Neuronal stem cell (in vitro differentiated cells): ENCODE data around the gene GPC1.
A peak's percentile ranks its signal among the peaks of the same experiment; 100 is the strongest.

Experiments used
- DNase-seq: peaks from one replicate; pipeline ENCODE4 v3.0.0-alpha.2; 2013; ENCODE audit warnings: low spot score
- H2AFZ ChIP-seq: one replicate; pipeline ENCODE4 v1.6.1; 2013; ENCODE audit warnings: mild to moderate bottlenecking, low read length, inconsistent platforms
- H2AK5ac ChIP-seq: 2 replicates; pipeline ENCODE4 v1.6.1; 2013; ENCODE audit warnings: low read depth, mild to moderate bottlenecking, inconsistent platforms, low read length, moderate library complexity, mixed read lengths
- H2BK120ac ChIP-seq: 2 replicates; pipeline ENCODE4 v1.6.1; 2013; ENCODE audit warnings: low read depth, mild to moderate bottlenecking, inconsistent platforms, low read length, moderate library complexity, mixed read lengths
- H2BK12ac ChIP-seq: one replicate; pipeline ENCODE4 v1.6.1; 2013; ENCODE audit warnings: low read length, inconsistent platforms
- H2BK15ac ChIP-seq: 2 replicates; pipeline ENCODE4 v1.6.1; 2013; ENCODE audit warnings: mild to moderate bottlenecking, low read length, inconsistent platforms, mixed read lengths
- H2BK5ac ChIP-seq: one replicate; pipeline ENCODE4 v1.6.1; 2013; ENCODE audit warnings: inconsistent platforms, mild to moderate bottlenecking, low read length, moderate library complexity
- H3K14ac ChIP-seq: one replicate; pipeline ENCODE4 v1.6.1; 2013; ENCODE audit warnings: low read length, inconsistent platforms
- H3K18ac ChIP-seq: 2 replicates; pipeline ENCODE4 v1.6.1; 2013; ENCODE audit warnings: low read length, inconsistent platforms
- H3K23ac ChIP-seq: 2 replicates; pipeline ENCODE4 v1.6.1; 2013; ENCODE audit warnings: low read depth, mild to moderate bottlenecking, mixed read lengths, low read length, inconsistent platforms; ENCODE audit not compliant: poor library complexity
- H3K27ac ChIP-seq: replicated peaks from 3 replicates; pipeline ENCODE4 v1.5.1; 2013; ENCODE audit warnings: low read length, inconsistent platforms
- H3K27me3 ChIP-seq, 3 experiments: 2 replicates each; pipeline ENCODE4 v1.6.1; 2013; ENCODE audit warnings: low read length in 3 of 3, mild to moderate bottlenecking in 2 of 3, inconsistent platforms in 1 of 3, low read depth in 1 of 3, mixed read lengths in 1 of 3, moderate library complexity in 1 of 3; ENCODE audit not compliant: control insufficient read depth in 3 of 3, insufficient read depth in 3 of 3
- H3K36me3 ChIP-seq, 2 donors: replicated peaks in 1 of 2; 2 replicates each; pipeline ENCODE4 v1.6.1; 2013; ENCODE audit warnings: low read length in 2 of 2; ENCODE audit not compliant: control insufficient read depth in 2 of 2, insufficient read depth in 2 of 2
- H3K4ac ChIP-seq: 2 replicates; pipeline ENCODE4 v1.6.1; 2013; ENCODE audit warnings: inconsistent platforms, mild to moderate bottlenecking, low read length, moderate library complexity
- H3K4me1 ChIP-seq, 2 donors: 1 replicate in 1 of 2; 2 replicates in 1 of 2; pipeline ENCODE4 v1.6.1; 2013; ENCODE audit warnings: low read length in 2 of 2, low read depth in 1 of 2; ENCODE audit not compliant: control insufficient read depth in 2 of 2, insufficient read depth in 1 of 2
- H3K4me2 ChIP-seq: one replicate; pipeline ENCODE4 v1.6.1; 2013; ENCODE audit warnings: mild to moderate bottlenecking, low read length, inconsistent platforms; ENCODE audit not compliant: insufficient read depth, poor library complexity, severe bottlenecking
- H3K4me3 ChIP-seq, 2 donors: 2 replicates each; pipeline ENCODE4 v1.5.1; 2013; ENCODE audit warnings: low read length in 2 of 2, mild to moderate bottlenecking in 2 of 2, inconsistent platforms in 1 of 2, moderate library complexity in 1 of 2
- H3K79me1 ChIP-seq: one replicate; pipeline ENCODE4 v1.6.1; 2013; ENCODE audit warnings: low read depth, mild to moderate bottlenecking, inconsistent platforms, low read length, moderate library complexity
- H3K9ac ChIP-seq: one replicate; pipeline ENCODE4 v1.6.1; 2013; ENCODE audit warnings: mild to moderate bottlenecking, low read depth, low read length, inconsistent platforms; ENCODE audit not compliant: poor library complexity
- H3K9me3 ChIP-seq, 2 donors: replicated peaks in 1 of 2; 2 replicates each; pipeline versions ENCODE3 to v1.6.1; 2013; ENCODE audit warnings: low read length in 2 of 2, mild to moderate bottlenecking in 2 of 2, inconsistent platforms in 1 of 2, low read depth in 1 of 2, mixed read lengths in 1 of 2, moderate library complexity in 1 of 2; ENCODE audit not compliant: control insufficient read depth in 2 of 2, insufficient read depth in 1 of 2
- H4K8ac ChIP-seq: one replicate; pipeline ENCODE4 v1.6.1; 2013; ENCODE audit warnings: low read depth, mild to moderate bottlenecking, inconsistent platforms, low read length, moderate library complexity
- H4K91ac ChIP-seq: one replicate; pipeline ENCODE4 v1.6.1; 2013; ENCODE audit warnings: low read length, low read depth, mild to moderate bottlenecking, inconsistent platforms; ENCODE audit not compliant: poor library complexity
- WGBS, 2 donors: extraction: QIAGEN DNeasy Blood & Tissue Kit; methylation state at CpG; one replicate each; pipeline ENCODE4 v1.1.7; 2013; ENCODE audit warnings: missing lambda C conversion rate in 2 of 2, mixed read lengths in 1 of 2; ENCODE audit not compliant: insufficient read length in 2 of 2, insufficient replicate concordance in 1 of 2; ENCODE audit errors: extremely low coverage in 2 of 2; 5-methylcytosine and 5-hydroxymethylcytosine counted together

The GPC1 gene

GRCh38 chr2:240458044-240458899, 22.8 kb downstream of the GPC1 start:
- Histone ChIP-seq H3K9ac (no peak overlapping the region), H3K79me1 (peaks cover 24% of the 10 kb centered on the region), H3K9me3 (no peaks in the 10 kb centered on the region), H3K36me3 (peaks cover 8 to 24% of the 10 kb centered on the region in 2 donors), H2BK5ac (no peak overlapping the region), H2BK15ac (no peak overlapping the region), H4K8ac (no peak overlapping the region), H2AFZ (no peak overlapping the region), H4K91ac (no peak overlapping the region), H3K27me3 (peaks cover 0 to 18% (median 0%) of the 10 kb centered on the region in 3 experiments), H3K4me1 (peaks cover 51 to 56% of the 10 kb centered on the region in 2 donors), H3K14ac (peak overlapping the region; percentile 82), H2BK120ac (no peak overlapping the region), H2BK12ac (peak overlapping the region; percentile 14), H3K23ac (peak overlapping the region; percentile 60), H2AK5ac (no peak overlapping the region), H3K27ac (no peak overlapping the region), H3K4me2 (no peak overlapping the region), H3K4ac (no peak overlapping the region), H3K18ac (peak overlapping the region; percentile 38), H3K4me3 (no peak overlapping the region)
- WGBS, 2 donors: no CpG with 5 or more reads among the region's 16 CpGs
- DNase-seq: no peak

- no peak overlapping the region for H2AK5ac ChIP-seq
- no peak overlapping the region for H2BK120ac ChIP-seq
- peak overlapping the region; percentile 60 for H3K23ac ChIP-seq
- H3K4ac ChIP-seq: no peak overlapping the region
- H3K27me3 ChIP-seq: peaks cover 0 to 17% (median 0%) of the 10 kb centered on the region in 3 experiments
- H3K4me1 ChIP-seq: peaks cover 51 to 56% of the 10 kb centered on the region in 2 donors
- no CpG with 5 or more reads among the region's 18 CpGs for WGBS, 2 donors
- H4K8ac ChIP-seq: no peak overlapping the region
- H3K14ac ChIP-seq: peak overlapping the region; percentile 82
- no peak for DNase-seq
- peak overlapping the region; percentile 72 for H4K91ac ChIP-seq
- H2AFZ ChIP-seq: no peak overlapping the region
- no peak overlapping the region for H3K4me3 ChIP-seq
- H2BK12ac ChIP-seq: peak overlapping the region; percentile 14
- H2BK15ac ChIP-seq: no peak overlapping the region
- H3K79me1 ChIP-seq: peaks cover 27% of the 10 kb centered on the region
- peaks cover 13 to 31% of the 10 kb centered on the region in 2 donors for H3K36me3 ChIP-seq
- peak overlapping the region; percentile 77 for H3K9ac ChIP-seq
- peaks cover 0 to 4% of the 10 kb centered on the region in 2 donors for H3K9me3 ChIP-seq
- peak overlapping the region; percentile 83 for H3K18ac ChIP-seq
- no peak overlapping the region for H3K4me2 ChIP-seq
- H2BK5ac ChIP-seq: peak overlapping the region; percentile 53
- H3K27ac ChIP-seq: no peak overlapping the region
Observed at GRCh38 chr2:240458900-240459391, 23.5 kb downstream of the GPC1 start.

GRCh38 chr2:240459401-240460252, 24.2 kb downstream of the GPC1 start:
- Histone ChIP-seq H3K4ac (no peak overlapping the region), H4K8ac (peak overlapping the region; percentile 43), H3K36me3 (peaks cover 20 to 37% of the 10 kb centered on the region in 2 donors), H3K4me2 (peak overlapping the region; percentile 11), H3K27ac (no peak overlapping the region), H4K91ac (peak overlapping the region; percentile 72), H3K9ac (no peak overlapping the region), H3K9me3 (peaks cover 0 to 4% of the 10 kb centered on the region in 2 donors), H2AK5ac (peak overlapping the region; percentile 63), H3K14ac (no peak overlapping the region), H3K79me1 (peaks cover 28% of the 10 kb centered on the region), H2AFZ (peak overlapping the region; percentile 39), H3K4me3 (no peak overlapping the region), H2BK5ac (peak overlapping the region; percentile 53), H2BK120ac (no peak overlapping the region), H3K4me1 (peaks cover 44 to 51% of the 10 kb centered on the region in 2 donors), H2BK15ac (no peak overlapping the region), H2BK12ac (no peak overlapping the region), H3K27me3 (peaks cover 0 to 11% (median 0%) of the 10 kb centered on the region in 3 experiments), H3K18ac (peak overlapping the region; percentile 83), H3K23ac (peak overlapping the region; percentile 89)
- no CpG with 5 or more reads among the region's 23 CpGs for WGBS, 2 donors
- DNase-seq: no peak
